CD4-positive, alpha-beta T cell treated with Interleukin-15 for 1 hour (primary cell): ENCODE results near the gene UCHL3.
A peak's percentile ranks its signal among the peaks of the same experiment; 100 is the strongest.
"Not testable (repeated sequence)": the region's sequence is repeated elsewhere in the genome, so short reads cannot be mapped to it uniquely, and the experiment has no call there.

ENCODE experiments used
- DNase-seq: peaks from one replicate; pipeline ENCODE4 v3.0.0-alpha.2; 2020

Gene UCHL3

GRCh38 chr13:75549262-75550158, at the start of gene UCHL3:
Gene UCHL3, plus strand, starts transcription at chr13:75549791. Its CDS starts 30 bp downstream, at chr13:75549821.
- DNase-seq = peak; percentile 96

- no peak for DNase-seq
Observed at GRCh38 chr13:75505327-75505726, 44.3 kb upstream of the UCHL3 start.

- DNase-seq = no peak
Observed at GRCh38 chr13:75506018-75506417, 43.6 kb upstream of the UCHL3 start.

- DNase-seq = no peak
Observed at GRCh38 chr13:75507027-75508001, 42.3 kb upstream of the UCHL3 start.

- DNase-seq = no peak
Observed at GRCh38 chr13:75508002-75508548, 41.5 kb upstream of the UCHL3 start.

- no peak for DNase-seq
Observed at GRCh38 chr13:75511051-75511625, 38.5 kb upstream of the UCHL3 start.

GRCh38 chr13:75512253-75512652, 37.3 kb upstream of the UCHL3 start:
- no peak for DNase-seq

- DNase-seq = no peak
Observed at GRCh38 chr13:75513271-75513670, 36.3 kb upstream of the UCHL3 start.

GRCh38 chr13:75514080-75514995, 35.3 kb upstream of the UCHL3 start:
- no peak for DNase-seq

GRCh38 chr13:75518439-75519088, 31.0 kb upstream of the UCHL3 start:
- DNase-seq = no peak

GRCh38 chr13:75521956-75522355, 27.6 kb upstream of the UCHL3 start:
- DNase-seq = no peak

- no peak for DNase-seq
Observed at GRCh38 chr13:75530549-75530961, 19.0 kb upstream of the UCHL3 start.

GRCh38 chr13:75533861-75534260, 15.7 kb upstream of the UCHL3 start:
- no peak for DNase-seq

GRCh38 chr13:75537401-75538365, 11.9 kb upstream of the UCHL3 start, which contains the start of gene COMMD6:
Gene COMMD6, minus strand, starts transcription at chr13:75537841. Its CDS starts 36 bp downstream, at chr13:75537805.
- peak; percentile 56 for DNase-seq

- DNase-seq = peak; percentile 30
Observed at GRCh38 chr13:75541287-75541686, 8.3 kb upstream of the UCHL3 start.

GRCh38 chr13:75541961-75542360, 7.6 kb upstream of the UCHL3 start:
- no peak for DNase-seq

- no peak for DNase-seq
Observed at GRCh38 chr13:75544681-75545330, 4.8 kb upstream of the UCHL3 start.

GRCh38 chr13:75545386-75545785, 4.2 kb upstream of the UCHL3 start:
- DNase-seq = not testable (repeated sequence)

GRCh38 chr13:75547917-75548316, 1.7 kb upstream of the UCHL3 start:
- no peak for DNase-seq
